Neural crest cell (in vitro differentiated cells): ENCODE data around the gene GTF2B. TPM values are rescaled to one million over a fixed set of nuclear protein-coding genes. Genes with fewer than 3 reads are reported as not detected.
"Not testable (repeated sequence)": the region's sequence is repeated elsewhere in the genome, so short reads cannot be mapped to it uniquely, and the experiment has no call there.

Experiments used
- DNase-seq: peaks from one replicate; pipeline ENCODE4 v3.0.0; 2021; ENCODE audit warnings: low read depth, mixed read lengths, low spot score
- H3K27ac Mint-ChIP-seq: one replicate; pipeline ENCODE4 v1.8.0; 2021; ENCODE audit warnings: mild to moderate bottlenecking, mixed read lengths; ENCODE audit not compliant: unreplicated experiment
- H3K27me3 Mint-ChIP-seq: 2 replicates; pipeline ENCODE4 v1.8.0; 2021; ENCODE audit warnings: low read depth, mild to moderate bottlenecking, mixed read lengths
- H3K36me3 Mint-ChIP-seq: 2 replicates; pipeline ENCODE4 v1.8.0; 2021; ENCODE audit warnings: low read depth, mild to moderate bottlenecking, mixed read lengths
- H3K4me1 Mint-ChIP-seq: 2 replicates; pipeline ENCODE4 v1.8.0; 2021; ENCODE audit warnings: mixed read lengths
- H3K4me3 Mint-ChIP-seq: one replicate; pipeline ENCODE4 v1.8.0; 2021; ENCODE audit warnings: mild to moderate bottlenecking, mixed read lengths
- H3K9me3 Mint-ChIP-seq: 2 replicates; pipeline ENCODE4 v1.8.0; 2021; ENCODE audit warnings: mixed read lengths
- total RNA-seq: library from RNA; stranded (reverse); gene quantifications from 2 replicates; pipeline ENCODE4 v1.2.1, GENCODE V29; 2021
- TF ChIP-seq, protein P1 (sequence below): fragments of 200-600 bp; sonication (generic); conservative IDR thresholded peaks from 2 replicates; pipeline ENCODE4 v1.5.0; 2021; ENCODE audit warnings: antibody characterized with exemption, mild to moderate bottlenecking

GTF2B gene
- total RNA-seq, 1 donor from 2014 or later = 22.4 TPM

DNA sequence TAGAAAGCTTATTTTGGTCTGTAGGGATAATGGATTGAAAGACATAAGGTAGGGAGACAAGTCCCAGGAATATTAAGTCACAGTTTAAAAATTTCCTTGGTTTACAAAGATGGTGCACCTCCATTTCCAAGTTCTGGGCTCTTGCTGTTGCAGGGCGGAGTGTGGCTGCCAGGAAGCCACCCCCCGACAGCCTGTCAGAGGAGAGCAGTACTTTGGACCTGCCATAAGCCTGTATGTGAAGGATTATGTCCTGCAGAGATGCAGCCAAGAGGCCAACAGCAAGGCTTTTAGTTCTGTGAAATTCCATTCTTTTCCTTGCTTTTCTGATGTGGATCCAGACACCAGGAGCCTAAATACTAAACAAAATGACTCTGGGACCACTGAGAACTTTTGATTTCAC is 31.9 kb upstream of the GTF2B start:
- no peaks in the 10 kb centered on the region for H3K4me1 Mint-ChIP-seq
- peaks cover 61% of the 10 kb centered on the region for H3K36me3 Mint-ChIP-seq

DNA sequence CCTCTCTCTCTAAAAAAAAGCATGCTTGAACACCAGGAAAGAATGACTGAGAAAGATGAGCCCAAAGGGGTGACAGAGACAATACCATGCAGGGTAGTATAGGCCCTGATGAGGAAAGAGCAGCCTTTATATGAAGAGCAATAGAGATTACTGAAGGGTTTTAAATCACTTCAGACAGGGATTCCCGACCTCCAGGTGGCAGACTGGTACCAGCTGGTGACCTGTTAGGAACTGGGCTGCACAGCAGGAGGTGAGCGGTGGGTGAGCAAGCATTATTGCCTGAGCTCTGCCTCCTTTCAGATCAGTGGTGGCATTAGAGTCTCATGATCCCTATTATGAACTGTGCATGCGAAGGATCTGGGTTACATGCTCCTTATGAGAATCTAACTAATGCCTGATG is 30.8 kb upstream of the GTF2B start:
- peaks cover 10% of the 10 kb centered on the region for H3K9me3 Mint-ChIP-seq
- no peaks in the 10 kb centered on the region for H3K4me1 Mint-ChIP-seq
- peaks cover 64% of the 10 kb centered on the region for H3K36me3 Mint-ChIP-seq
- no peaks in the 10 kb centered on the region for H3K27me3 Mint-ChIP-seq
- no peak for DNase-seq
- no peak overlapping the region for H3K4me3 Mint-ChIP-seq
- no peak overlapping the region for H3K27ac Mint-ChIP-seq
- TF ChIP-seq, protein P1, sequence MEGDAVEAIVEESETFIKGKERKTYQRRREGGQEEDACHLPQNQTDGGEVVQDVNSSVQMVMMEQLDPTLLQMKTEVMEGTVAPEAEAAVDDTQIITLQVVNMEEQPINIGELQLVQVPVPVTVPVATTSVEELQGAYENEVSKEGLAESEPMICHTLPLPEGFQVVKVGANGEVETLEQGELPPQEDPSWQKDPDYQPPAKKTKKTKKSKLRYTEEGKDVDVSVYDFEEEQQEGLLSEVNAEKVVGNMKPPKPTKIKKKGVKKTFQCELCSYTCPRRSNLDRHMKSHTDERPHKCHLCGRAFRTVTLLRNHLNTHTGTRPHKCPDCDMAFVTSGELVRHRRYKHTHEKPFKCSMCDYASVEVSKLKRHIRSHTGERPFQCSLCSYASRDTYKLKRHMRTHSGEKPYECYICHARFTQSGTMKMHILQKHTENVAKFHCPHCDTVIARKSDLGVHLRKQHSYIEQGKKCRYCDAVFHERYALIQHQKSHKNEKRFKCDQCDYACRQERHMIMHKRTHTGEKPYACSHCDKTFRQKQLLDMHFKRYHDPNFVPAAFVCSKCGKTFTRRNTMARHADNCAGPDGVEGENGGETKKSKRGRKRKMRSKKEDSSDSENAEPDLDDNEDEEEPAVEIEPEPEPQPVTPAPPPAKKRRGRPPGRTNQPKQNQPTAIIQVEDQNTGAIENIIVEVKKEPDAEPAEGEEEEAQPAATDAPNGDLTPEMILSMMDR = no peak

More for the DNA sequence above, 31.9 kb upstream of the GTF2B start:
- TF ChIP-seq, protein P1 = no peak
- H3K4me3 Mint-ChIP-seq = no peak overlapping the region
- H3K9me3 Mint-ChIP-seq = peaks cover 4% of the 10 kb centered on the region
- no peak overlapping the region for H3K27ac Mint-ChIP-seq
- no peaks in the 10 kb centered on the region for H3K27me3 Mint-ChIP-seq
- no peak for DNase-seq

DNA sequence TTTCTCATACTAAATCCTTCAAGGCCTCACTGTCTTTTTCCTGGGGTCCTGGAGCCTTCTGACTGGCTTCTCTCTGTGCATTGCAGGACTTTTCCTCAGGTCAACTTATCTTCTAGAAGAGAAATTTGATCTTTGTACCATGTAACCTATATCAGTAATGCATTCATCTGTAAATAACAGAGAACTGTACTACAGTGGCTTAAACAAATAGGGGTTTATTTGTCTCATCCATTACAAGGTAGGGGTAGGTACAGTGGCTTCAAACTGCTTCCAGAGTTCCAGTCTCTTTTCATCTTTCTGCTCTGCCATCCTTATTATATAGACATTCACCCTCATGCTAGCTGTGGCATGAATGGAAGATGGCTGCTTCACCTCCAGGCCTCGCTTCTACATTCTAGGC is 29.5 kb upstream of the GTF2B start:
- no peak overlapping the region for H3K4me3 Mint-ChIP-seq
- no peak overlapping the region for H3K27ac Mint-ChIP-seq
- TF ChIP-seq, protein P1 = no peak
- H3K4me1 Mint-ChIP-seq = no peaks in the 10 kb centered on the region
- H3K36me3 Mint-ChIP-seq = peaks cover 73% of the 10 kb centered on the region
- H3K27me3 Mint-ChIP-seq = no peaks in the 10 kb centered on the region
- peaks cover 22% of the 10 kb centered on the region for H3K9me3 Mint-ChIP-seq
- no peak for DNase-seq

DNA sequence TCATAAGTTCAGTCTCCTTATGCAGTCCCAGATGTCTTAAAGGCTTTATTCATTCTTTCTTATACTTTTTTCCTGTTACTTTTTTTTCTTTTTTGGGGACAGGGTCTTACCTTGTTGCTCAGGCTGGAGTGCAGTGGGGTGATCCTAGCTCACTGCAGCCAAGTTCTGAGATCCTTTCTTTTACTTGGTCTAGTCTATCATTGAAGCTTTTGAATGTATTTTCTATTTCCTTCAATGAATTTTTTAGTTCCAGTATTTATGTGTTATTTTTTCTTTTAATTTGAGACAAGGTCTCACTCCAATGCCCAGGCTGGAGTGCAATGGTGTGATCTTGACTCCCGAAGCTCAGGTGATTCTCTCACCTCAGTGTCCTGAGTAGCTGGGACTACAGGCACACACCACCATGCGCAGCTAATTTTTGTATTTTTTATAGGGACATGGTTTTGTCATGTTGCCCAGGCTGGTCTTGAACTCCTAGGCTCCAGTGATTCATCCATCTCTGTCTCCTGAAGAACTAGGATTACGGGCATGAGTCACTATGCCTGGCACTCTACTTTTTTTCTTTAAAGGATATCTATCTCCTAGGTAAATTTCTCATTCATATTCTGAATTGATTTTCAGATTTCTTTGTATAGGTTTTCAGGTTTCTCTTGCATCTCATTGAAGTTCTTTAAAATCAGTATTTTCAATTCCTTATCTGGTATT is 26.1 kb upstream of the GTF2B start:
- H3K36me3 Mint-ChIP-seq = peaks cover 75% of the 10 kb centered on the region
- H3K4me3 Mint-ChIP-seq = no peak overlapping the region
- peaks cover 41% of the 10 kb centered on the region for H3K9me3 Mint-ChIP-seq
- no peak for DNase-seq
- no peak overlapping the region for H3K27ac Mint-ChIP-seq
- H3K4me1 Mint-ChIP-seq = no peaks in the 10 kb centered on the region
- TF ChIP-seq, protein P1 = no peak
- H3K27me3 Mint-ChIP-seq = no peaks in the 10 kb centered on the region

DNA sequence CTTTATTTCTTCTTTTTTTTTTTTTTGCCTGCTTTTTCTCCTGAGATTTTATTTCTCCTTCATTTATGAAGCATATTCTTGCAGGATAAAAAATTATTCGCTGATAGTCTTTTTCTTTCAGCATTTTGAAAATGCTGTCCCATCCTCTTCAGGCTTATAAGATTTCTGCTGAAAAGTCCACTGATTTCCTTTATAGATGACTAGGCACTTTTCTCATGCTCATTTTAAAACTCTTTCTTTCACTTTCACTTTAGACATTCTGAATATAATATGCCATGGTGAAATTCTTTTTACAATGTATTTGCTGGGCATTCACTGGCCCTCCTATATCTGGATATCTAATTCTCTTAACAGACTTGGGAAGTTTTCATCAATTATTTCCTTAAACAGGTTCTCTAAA is 25.5 kb upstream of the GTF2B start:
- no peak for DNase-seq
- Mint-ChIP-seq H3K4me3 (no peak overlapping the region), H3K36me3 (peaks cover 76% of the 10 kb centered on the region), H3K4me1 (no peaks in the 10 kb centered on the region), H3K27me3 (no peaks in the 10 kb centered on the region), H3K9me3 (peaks cover 41% of the 10 kb centered on the region), H3K27ac (no peak overlapping the region)
- TF ChIP-seq, protein P1 = no peak

DNA sequence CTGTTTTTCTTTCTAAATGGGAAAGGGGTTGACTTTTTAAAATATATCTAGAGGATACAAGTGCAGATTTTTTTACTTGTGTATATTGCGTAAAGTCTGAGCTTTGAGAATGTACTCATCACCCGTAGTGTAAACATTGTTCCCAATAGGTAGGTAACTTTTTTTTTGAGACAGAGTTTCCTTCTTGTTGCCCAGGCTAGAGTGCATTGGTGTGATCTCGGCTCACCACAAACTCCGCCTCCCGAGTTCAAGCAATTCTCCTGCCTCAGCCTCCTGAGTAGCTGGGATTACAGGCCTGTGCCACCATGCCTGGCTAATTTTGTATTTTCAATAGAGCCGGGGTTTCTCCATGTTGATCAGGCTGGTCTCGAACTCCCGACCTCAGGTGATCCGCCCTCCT is 20.4 kb upstream of the GTF2B start:
- H3K9me3 Mint-ChIP-seq = peaks cover 27% of the 10 kb centered on the region
- H3K4me1 Mint-ChIP-seq, H3K4me3 Mint-ChIP-seq, H3K27ac Mint-ChIP-seq, H3K27me3 Mint-ChIP-seq, DNase-seq: not testable (repeated sequence)
- H3K36me3 Mint-ChIP-seq = peaks cover 35% of the 10 kb centered on the region
